Hepatocyte (in vitro differentiated cells): Measurements from ENCODE around the gene PIK3CG.

Experiments used
- CTCF ChIP-seq: fragments of 200-600 bp; sonication (generic); IDR thresholded peaks from 2 replicates; pipeline ENCODE4 v1.5.1; 2016; ENCODE audit warnings: antibody characterized with exemption, mild to moderate bottlenecking; ENCODE audit not compliant: poor library complexity
- EZH2 ChIP-seq: fragments of 200-600 bp; sonication (generic); IDR thresholded peaks from 2 replicates; pipeline ENCODE4 v1.6.1; 2016; ENCODE audit warnings: antibody characterized with exemption, mild to moderate bottlenecking, borderline replicate concordance

- TF ChIP-seq CTCF: no peak
- TF ChIP-seq EZH2: no peak
Measured at GRCh38 chr7:106905734-106906133, 40.7 kb downstream of the PIK3CG start.
